Measurements from ENCODE around the gene FASN.
"Not testable (repeated sequence)": the region's sequence is repeated elsewhere in the genome, so short reads cannot be mapped to it uniquely, and the experiment has no call there.

The FASN gene

GRCh38 chr17:82054351-82055022 lies 43.5 kb downstream of the FASN start:
- no peak for DNase-seq

GRCh38 chr17:82053556-82054263 lies 44.3 kb downstream of the FASN start:
- no peak for DNase-seq

- no peak for DNase-seq
Measured at GRCh38 chr17:82053130-82053529, 44.9 kb downstream of the FASN start.

GRCh38 chr17:82052638-82053059 lies 45.4 kb downstream of the FASN start:
- no peak for DNase-seq

- DNase-seq, result peak; percentile 51 to 69 (median 66)
Measured at GRCh38 chr17:82051776-82052637, 46.0 kb downstream of the FASN start, which contains the start of the genes GPS1 and RFNG. Gene GPS1 (plus strand): TSS chr17:82051898. CDS start chr17:82051932, 34 bp downstream. Gene RFNG (minus strand): TSS chr17:82051811. CDS start chr17:82051766, 45 bp downstream.

- peak in 1 of 3 experiments; percentile 17 for DNase-seq
Measured at GRCh38 chr17:82050761-82051641, 47.0 kb downstream of the FASN start.

- no peak for DNase-seq
Measured at GRCh38 chr17:82050152-82050760, 47.8 kb downstream of the FASN start.

GRCh38 chr17:82049521-82049971 lies 48.5 kb downstream of the FASN start:
- no peak for DNase-seq

GRCh38 chr17:82049106-82049505 lies 48.9 kb downstream of the FASN start:
- DNase-seq, result no peak

- DNase-seq, result no peak
Measured at GRCh38 chr17:82048571-82048971, 49.5 kb downstream of the FASN start.

- DNase-seq, result no peak
Measured at GRCh38 chr17:82047914-82048570, 50.0 kb downstream of the FASN start.

GRCh38 chr17:82047379-82047778 lies 50.7 kb downstream of the FASN start:
- no peak for DNase-seq

GRCh38 chr17:82046903-82047302 lies 51.1 kb downstream of the FASN start:
- no peak for DNase-seq

- no peak for DNase-seq
Measured at GRCh38 chr17:82045936-82046484, 52.0 kb downstream of the FASN start.

- no peak for DNase-seq
Measured at GRCh38 chr17:82043507-82043906, 54.5 kb downstream of the FASN start.

- no peak for DNase-seq
Measured at GRCh38 chr17:82042649-82043048, 55.4 kb downstream of the FASN start.

- no peak for DNase-seq
Measured at GRCh38 chr17:82041144-82041814, 56.8 kb downstream of the FASN start.

- DNase-seq, result no peak
Measured at GRCh38 chr17:82039695-82040299, 58.2 kb downstream of the FASN start.

GRCh38 chr17:82038796-82039409 lies 59.1 kb downstream of the FASN start:
- not testable (repeated sequence) for DNase-seq

- DNase-seq, result no peak
Measured at GRCh38 chr17:82037889-82038195, 60.2 kb downstream of the FASN start.

Data from NCI-H1417 (cell line).